A549 (cell line): ENCODE measurements around the gene TSPAN18. TPM values are rescaled to one million over a fixed set of nuclear protein-coding genes. Genes with fewer than 3 reads are reported as not detected.

Source experiments
- ATAC-seq, 2 experiments: fragments of 200-7000 bp in 1 of 2; fragments of >200 bp in 1 of 2; cut with Nextera tagmentation in 1 of 2; cut with Tn5 transposase in 1 of 2; 3 replicates each; pipeline versions ENCODE4 v1.8.0 to v1.9.1; 2018 to 2020; ENCODE audit warnings: mild to moderate bottlenecking in 1 of 2, moderate library complexity in 1 of 2
- CTCF ChIA-PET: fragments of 300-600 bp; sonication (Branson Sonifier 250); formaldehyde crosslinking; extraction: SDS; loops from one replicate; lab custom pipeline; 2021; ENCODE audit warnings: antibody characterized with exemption, inconsistent platforms; lab: Yijun Ruan, JAX
- POLR2A ChIA-PET: fragments of 350-600 bp; formaldehyde crosslinking; extraction: SDS; loops from one replicate; lab custom pipeline; 2021; ENCODE audit warnings: antibody characterized with exemption, inconsistent platforms; lab: Yijun Ruan, JAX
- DNase-seq, 2 experiments: peaks; one replicate each; pipeline versions ENCODE4 v3.0.0 to v3.0.0-alpha.2; 2011 to 2016; ENCODE audit warnings: low read depth in 1 of 2, low spot score in 1 of 2
- FAIRE-seq: peaks from 2 replicates; lab custom pipeline; 2011; peaks lifted over from hg19 to GRCh38; lab: Jason Lieb, UNC
- H3K27ac ChIP-seq, 2 experiments: fragments of >200 bp; sonication (Bioruptor Twin); formaldehyde crosslinking; 3 replicates each; pipeline ENCODE4 v1.5.1; 2016 to 2017
- H3K4me1 ChIP-seq: fragments of >200 bp; sonication (Bioruptor Twin); formaldehyde crosslinking; 3 replicates; pipeline ENCODE4 v1.6.1; 2016
- H3K4me2 ChIP-seq: fragments of >200 bp; sonication (Bioruptor Twin); formaldehyde crosslinking; 3 replicates; pipeline ENCODE4 v1.6.1; 2016
- H3K4me3 ChIP-seq: fragments of >200 bp; sonication (Bioruptor Twin); formaldehyde crosslinking; 3 replicates; pipeline ENCODE4 v1.5.1; 2016
- H3K9me3 ChIP-seq: fragments of >200 bp; sonication (Bioruptor Twin); formaldehyde crosslinking; 3 replicates; pipeline ENCODE4 v1.6.1; 2016
- BHLHE40 ChIP-seq: IDR thresholded peaks from 2 replicates; pipeline ENCODE4 v1.6.1; 2012; ENCODE audit warnings: low read depth, low read length, inconsistent platforms
- CBX8 ChIP-seq: fragments of 200-600 bp; sonication (generic); IDR thresholded peaks from 2 replicates; pipeline ENCODE4 v1.6.1; 2016
- CHD2 ChIP-seq: fragments of 150-350 bp; IDR thresholded peaks from 2 replicates; pipeline ENCODE4 v1.6.1; 2014; ENCODE audit warnings: low read length; ENCODE audit not compliant: partially characterized antibody
- EHF ChIP-seq: fragments of 250-450 bp; sonication (Bioruptor Pico); IDR thresholded peaks from 2 replicates; pipeline ENCODE4 v1.5.0; 2020; ENCODE audit warnings: mild to moderate bottlenecking
- EHMT2 ChIP-seq: fragments of 200-600 bp; sonication (generic); IDR thresholded peaks from 2 replicates; pipeline ENCODE4 v1.6.1; 2016; ENCODE audit warnings: antibody characterized with exemption, low read depth, mild to moderate bottlenecking, moderate library complexity
- GATA3 ChIP-seq: IDR thresholded peaks from 2 replicates; pipeline ENCODE4 v1.6.1; 2012; ENCODE audit warnings: borderline replicate concordance
- HDAC2 ChIP-seq: fragments of 200-600 bp; sonication (generic); IDR thresholded peaks from 2 replicates; pipeline ENCODE4 v1.6.1; 2016
- HEYL ChIP-seq: fragments of 250-450 bp; sonication (Bioruptor Pico); IDR thresholded peaks from 2 replicates; pipeline ENCODE4 v1.8.0; 2021; ENCODE audit warnings: mild to moderate bottlenecking, moderate library complexity
- HOXA7 ChIP-seq: fragments of 250-450 bp; sonication (Bioruptor Pico); IDR thresholded peaks from 2 replicates; pipeline ENCODE4 v1.5.0; 2020; ENCODE audit warnings: mild to moderate bottlenecking, moderate library complexity
- JUNB ChIP-seq: fragments of >200 bp; sonication (Bioruptor Twin); formaldehyde crosslinking; IDR thresholded peaks from 2 replicates; pipeline ENCODE4 v1.6.1; 2016
- KDM1A ChIP-seq: fragments of 200-600 bp; sonication (generic); IDR thresholded peaks from 2 replicates; pipeline ENCODE4 v1.6.1; 2016; ENCODE audit warnings: low read depth, mild to moderate bottlenecking
- KDM5A ChIP-seq: fragments of 200-600 bp; sonication (generic); IDR thresholded peaks from 2 replicates; pipeline ENCODE4 v1.6.1; 2016; ENCODE audit warnings: antibody characterized with exemption, mild to moderate bottlenecking
- MYC ChIP-seq: IDR thresholded peaks from 2 replicates; pipeline ENCODE4 v1.6.1; 2012; ENCODE audit warnings: mild to moderate bottlenecking, inconsistent platforms, low read length, improper control_type of control experiment, borderline replicate concordance
- NPAS2 ChIP-seq: fragments of 250-450 bp; sonication (Bioruptor Pico); IDR thresholded peaks from 2 replicates; pipeline ENCODE4 v1.8.0; 2022; ENCODE audit warnings: mild to moderate bottlenecking, moderate library complexity, borderline replicate concordance
- NR3C1 ChIP-seq: fragments of >200 bp; sonication (Bioruptor Twin); formaldehyde crosslinking; IDR thresholded peaks from 3 replicates; pipeline ENCODE4 v1.6.1; 2017
- POLR2AphosphoS2 ChIP-seq: conservative IDR thresholded peaks from 2 replicates; pipeline ENCODE4 v1.6.1; 2012; ENCODE audit warnings: low read length, improper control_type of control experiment, inconsistent platforms
- RAD21 ChIP-seq, 2 experiments: fragments of >200 bp in 1 of 2; sonication (Bioruptor Twin) in 1 of 2; formaldehyde crosslinking in 1 of 2; IDR thresholded peaks in 1 of 2; conservative IDR thresholded peaks in 1 of 2; 2 replicates in 1 of 2; 3 replicates in 1 of 2; pipeline ENCODE4 v1.6.1; 2012 to 2018; ENCODE audit warnings: inconsistent platforms in 1 of 2
- RARB ChIP-seq: fragments of 250-450 bp; sonication (Bioruptor Pico); IDR thresholded peaks from 2 replicates; pipeline ENCODE4 v1.8.0; 2021; ENCODE audit warnings: mild to moderate bottlenecking, moderate library complexity
- RCOR1 ChIP-seq: fragments of 150-350 bp; IDR thresholded peaks from 2 replicates; pipeline ENCODE4 v1.6.1; 2014; ENCODE audit warnings: antibody characterized with exemption, low read length, low read depth
- SREBF2 ChIP-seq: fragments of 450-650 bp; IDR thresholded peaks from 2 replicates; pipeline ENCODE4 v1.6.1; 2014; ENCODE audit warnings: mild to moderate bottlenecking, moderate library complexity
- TFCP2L1 ChIP-seq: fragments of 250-450 bp; sonication (Bioruptor Pico); IDR thresholded peaks from 2 replicates; pipeline ENCODE4 v1.5.0; 2021; ENCODE audit warnings: mild to moderate bottlenecking
- ZFP36 ChIP-seq: fragments of 450-650 bp; IDR thresholded peaks from 2 replicates; pipeline ENCODE4 v1.6.1; 2014; ENCODE audit warnings: borderline replicate concordance; ENCODE audit not compliant: partially characterized antibody
- ZNF302 ChIP-seq: fragments of 250-450 bp; sonication (Bioruptor Pico); IDR thresholded peaks from 2 replicates; pipeline ENCODE4 v1.9.0; 2021; ENCODE audit warnings: inconsistent platforms, mild to moderate bottlenecking, moderate library complexity
- WGBS: methylation state at CpG from one replicate; pipeline ENCODE4 v1.1.6; 2017; ENCODE audit errors: missing lambda C conversion rate; 5-methylcytosine and 5-hydroxymethylcytosine counted together
- polyA plus RNA-seq, 4 experiments: library from polyadenylated mRNA; depleted of rRNA in 3 of 4; stranded (reverse); fragments of >200 nt; fragmentation: RNase III in 1 of 4; extraction: RNeasy Plus Mini Kit Qiagen cat#74134 plus additional on column Dnase treatment in 1 of 4; gene quantifications; 2 replicates in 3 of 4; 3 replicates in 1 of 4; pipeline ENCODE4 v1.2.3, GENCODE V29; 2011 to 2017
- TF ChIP-seq, protein P1 (sequence below): fragments of 250-450 bp; sonication (Bioruptor Pico); IDR thresholded peaks from 2 replicates; pipeline ENCODE4 v1.5.0; 2020; ENCODE audit warnings: low read depth, mild to moderate bottlenecking, moderate library complexity
- TF ChIP-seq, protein P2 (sequence below): IDR thresholded peaks from 2 replicates; pipeline ENCODE4 v1.6.1; 2012; ENCODE audit warnings: low read depth, borderline replicate concordance
- TF ChIP-seq, protein P3 (sequence below): IDR thresholded peaks from 2 replicates; pipeline ENCODE4 v1.6.1; 2012

Gene TSPAN18
- polyA plus RNA-seq, 2 of the 4 experiments (the other 2 are of a cell fraction) = 0.81 to 4.5 TPM

DNA sequence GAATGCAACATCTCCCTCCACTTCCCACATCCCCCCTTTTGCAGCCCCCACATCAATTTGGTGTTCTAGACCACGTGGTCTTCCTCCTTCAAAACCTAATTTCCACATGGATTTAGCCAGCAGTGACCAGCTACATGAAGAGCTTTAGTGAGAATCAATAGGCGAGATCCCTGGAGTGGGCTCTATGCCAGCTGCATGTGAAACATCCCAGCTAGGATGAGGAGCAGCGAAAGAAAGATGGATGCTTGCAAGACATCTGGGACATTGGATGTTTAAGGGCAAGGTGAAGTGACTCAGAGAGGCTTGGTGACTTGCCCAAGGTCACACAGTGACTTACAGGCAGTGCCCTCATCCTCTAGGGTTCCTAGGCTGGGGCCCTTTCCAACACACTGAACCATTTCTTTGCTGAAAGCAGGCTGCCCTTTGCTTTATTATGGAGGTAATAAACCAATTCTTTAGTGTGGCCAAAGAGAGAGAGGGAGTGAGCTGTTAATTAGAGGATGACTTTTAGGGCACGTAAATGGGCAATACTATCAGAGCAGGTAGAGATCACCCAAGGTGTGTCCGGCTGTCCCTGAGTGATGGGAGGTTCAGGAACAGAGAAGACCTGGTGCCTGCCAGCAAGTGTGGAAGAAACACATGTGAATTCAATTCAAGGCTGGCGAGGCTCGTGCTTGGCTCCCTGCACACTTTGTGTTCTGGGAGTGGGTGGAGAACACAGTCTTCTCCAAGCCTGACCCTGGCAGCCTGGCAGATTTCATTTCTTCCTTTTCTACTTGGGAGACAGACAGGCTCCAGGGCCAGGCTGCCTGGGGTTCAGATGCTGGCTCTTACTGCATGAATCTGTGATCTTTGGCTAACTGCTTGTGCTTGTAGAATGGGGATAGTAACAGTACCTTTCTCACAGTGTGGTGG is 24.0 kb downstream of the TSPAN18 start (continued):
- TF ChIP-seq KDM5A (no peak), CHD2 (no peak), TFCP2L1 (CRISPR knock-in tag) (no peak)
- TF ChIP-seq, protein P1, sequence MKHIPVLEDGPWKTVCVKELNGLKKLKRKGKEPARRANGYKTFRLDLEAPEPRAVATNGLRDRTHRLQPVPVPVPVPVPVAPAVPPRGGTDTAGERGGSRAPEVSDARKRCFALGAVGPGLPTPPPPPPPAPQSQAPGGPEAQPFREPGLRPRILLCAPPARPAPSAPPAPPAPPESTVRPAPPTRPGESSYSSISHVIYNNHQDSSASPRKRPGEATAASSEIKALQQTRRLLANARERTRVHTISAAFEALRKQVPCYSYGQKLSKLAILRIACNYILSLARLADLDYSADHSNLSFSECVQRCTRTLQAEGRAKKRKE (CRISPR knock-in tag) = no peak

DNA sequence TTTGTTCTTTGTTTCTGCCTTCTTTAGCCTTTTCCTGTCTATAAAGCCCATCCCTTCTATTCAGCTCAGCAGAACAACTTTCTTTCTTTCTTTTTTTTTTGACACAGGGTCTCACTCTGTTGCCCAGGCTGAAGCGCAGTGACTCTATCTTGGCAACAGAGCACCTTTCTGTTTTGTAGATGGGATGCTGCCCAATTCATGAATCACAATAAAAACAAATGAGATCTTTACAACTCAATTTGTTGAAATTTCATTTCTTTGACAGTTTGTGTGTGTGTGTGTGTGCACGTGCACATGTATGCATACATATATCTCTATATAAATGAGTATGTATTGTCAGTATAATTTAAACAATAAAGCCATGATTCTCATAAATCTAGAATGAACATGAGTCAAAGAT is 25.5 kb downstream of the TSPAN18 start:
- DNase-seq = no peak
- no peak for FAIRE-seq
- 60% methylated on average over 2 of the region's 2 CpGs for WGBS
- H3K4me3 ChIP-seq = no peak overlapping the region
- no peaks in the 10 kb centered on the region for H3K4me1 ChIP-seq
- 0 out of 3 replicates have a peak, but pooled peaks cover 3% of the 10 kb centered on the region for H3K9me3 ChIP-seq
- no peak for TF ChIP-seq RCOR1
- no peak for TF ChIP-seq NPAS2 (CRISPR knock-in tag)
- no peak for TF ChIP-seq RAD21 (conservative IDR thresholded peaks at IDR 0.05 in 1 of 2, IDR thresholded peaks at IDR 0.05 in 1 of 2)
- no peak for TF ChIP-seq HDAC2
- no peak for TF ChIP-seq ZFP36
- TF ChIP-seq POLR2AphosphoS2 = no peak
- TF ChIP-seq NR3C1 = no peak
- TF ChIP-seq GATA3 = no peak
- no peak overlapping the region for H3K27ac ChIP-seq
- H3K4me2 ChIP-seq = no peak overlapping the region
- no peak for ATAC-seq
- ChIA-PET POLR2A (no interaction called here), CTCF (no interaction called here)

DNA sequence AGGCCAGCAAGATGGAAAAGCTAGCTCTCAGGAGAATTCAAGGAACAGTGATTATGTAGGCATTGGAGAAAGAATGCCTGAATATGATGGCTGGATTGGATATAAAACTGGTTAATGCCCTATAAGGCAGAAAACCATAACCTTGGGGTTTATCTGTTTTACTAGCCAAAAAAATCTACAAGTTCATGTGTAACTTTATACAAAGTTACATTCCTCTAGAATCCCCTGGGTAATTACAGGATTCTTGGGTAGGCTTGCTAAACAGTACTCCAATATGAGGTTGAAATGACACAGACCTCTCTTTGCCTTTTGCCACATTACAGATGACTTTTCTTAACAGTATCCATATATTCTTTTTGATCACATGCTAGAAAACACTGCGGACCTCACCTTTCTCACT is 26.0 kb downstream of the TSPAN18 start:
- Histone ChIP-seq H3K4me2 (no peak overlapping the region), H3K4me1 (no peaks in the 10 kb centered on the region), H3K27ac (no peak overlapping the region), H3K4me3 (no peak overlapping the region), H3K9me3 (0 out of 3 replicates have a peak, but pooled peaks cover 5% of the 10 kb centered on the region)
- CTCF ChIA-PET = interaction anchor here (2.0 kb wide), 1 partner anchor 27 kb away, joined by 4 read pairs; the partner anchor contains the start of gene TSPAN18
- DNase-seq (no peak), FAIRE-seq (no peak), ATAC-seq (no peak)
- POLR2A ChIA-PET = no interaction called here
- 38% methylated on average over 1 of the region's 1 CpG for WGBS
- TF ChIP-seq BHLHE40 (no peak), GATA3 (no peak), CBX8 (no peak), SREBF2 (no peak), CHD2 (no peak), KDM1A (no peak), MYC (no peak), EHMT2 (no peak), RARB (CRISPR knock-in tag) (no peak), EHF (CRISPR knock-in tag) (no peak), JUNB (no peak), HOXA7 (CRISPR knock-in tag) (no peak), HEYL (CRISPR knock-in tag) (no peak), ZNF302 (CRISPR knock-in tag) (no peak)
- TF ChIP-seq, protein P1 (CRISPR knock-in tag) = no peak
- TF ChIP-seq, protein P2, sequence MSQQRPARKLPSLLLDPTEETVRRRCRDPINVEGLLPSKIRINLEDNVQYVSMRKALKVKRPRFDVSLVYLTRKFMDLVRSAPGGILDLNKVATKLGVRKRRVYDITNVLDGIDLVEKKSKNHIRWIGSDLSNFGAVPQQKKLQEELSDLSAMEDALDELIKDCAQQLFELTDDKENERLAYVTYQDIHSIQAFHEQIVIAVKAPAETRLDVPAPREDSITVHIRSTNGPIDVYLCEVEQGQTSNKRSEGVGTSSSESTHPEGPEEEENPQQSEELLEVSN = no peak
- TF ChIP-seq, protein P3, sequence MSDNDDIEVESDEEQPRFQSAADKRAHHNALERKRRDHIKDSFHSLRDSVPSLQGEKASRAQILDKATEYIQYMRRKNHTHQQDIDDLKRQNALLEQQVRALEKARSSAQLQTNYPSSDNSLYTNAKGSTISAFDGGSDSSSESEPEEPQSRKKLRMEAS = no peak
- TF ChIP-seq, all 56 proteins: peak for 0
